Panc1 (cell line): ENCODE results near the gene ZSWIM3. TPM values are rescaled to one million over a fixed set of nuclear protein-coding genes. Genes with fewer than 3 reads are reported as not detected.

ENCODE experiments used
- ATAC-seq: fragments of 200-7000 bp; cut with Tn5 transposase; 2 replicates; pipeline ENCODE4 v1.9.1; 2020; ENCODE audit warnings: mild to moderate bottlenecking, moderate library complexity
- BruUV-seq: library from RNA; stranded (reverse); fragments of 400-500 nt; replicated peaks from 2 replicates; lab custom pipeline; 2021; lab: Mats Ljungman, UMichigan
- CTCF ChIA-PET: fragments of 300-600 bp; sonication (Branson Sonifier 250); formaldehyde crosslinking; loops from one replicate; lab custom pipeline; 2022; ENCODE audit warnings: antibody characterized with exemption; lab: Charles Lee
- POLR2A ChIA-PET: fragments of 300-600 bp; sonication (Branson Sonifier 250); formaldehyde crosslinking; loops from one replicate; lab custom pipeline; 2022; ENCODE audit warnings: antibody characterized with exemption; lab: Charles Lee
- DNase-seq: peaks from one replicate; pipeline ENCODE4 v3.0.0-alpha.2; 2010; ENCODE audit warnings: low read depth, low spot score
- H3K27ac ChIP-seq: 2 replicates; pipeline ENCODE4 v1.5.1; 2011; ENCODE audit warnings: mild to moderate bottlenecking, low read length, inconsistent platforms
- H3K27me3 ChIP-seq: fragments of 200-500 bp; sonication (Bioruptor generic); 2 replicates; pipeline ENCODE4 v1.6.0; 2014; ENCODE audit warnings: low read length, inconsistent platforms; ENCODE audit not compliant: control insufficient read depth, insufficient read depth
- H3K36me3 ChIP-seq: fragments of 200-500 bp; sonication (Bioruptor generic); 2 replicates; pipeline ENCODE4 v1.5.1; 2014; ENCODE audit warnings: inconsistent platforms, mild to moderate bottlenecking, low read length, moderate library complexity; ENCODE audit not compliant: control insufficient read depth, insufficient read depth
- H3K4me1 ChIP-seq: 2 replicates; pipeline ENCODE4 v1.5.1; 2011; ENCODE audit warnings: inconsistent platforms, mild to moderate bottlenecking, low read length, moderate library complexity; ENCODE audit not compliant: control insufficient read depth, insufficient read depth
- H3K4me3 ChIP-seq, 2 experiments: 2 replicates each; pipeline ENCODE4 v1.5.1; 2011 to 2012; ENCODE audit warnings: low read depth in 2 of 2, low read length in 2 of 2, mild to moderate bottlenecking in 2 of 2, inconsistent platforms in 1 of 2, moderate library complexity in 1 of 2
- H3K9me3 ChIP-seq: fragments of 200-500 bp; sonication (Bioruptor generic); 2 replicates; pipeline ENCODE4 v1.5.1; 2014; ENCODE audit warnings: low read depth, mild to moderate bottlenecking, inconsistent platforms, low read length, moderate library complexity; ENCODE audit not compliant: control insufficient read depth, insufficient read depth
- POLR2AphosphoS5 ChIP-seq: IDR thresholded peaks from 2 replicates; pipeline ENCODE4 v1.6.1; 2012; ENCODE audit warnings: mild to moderate bottlenecking, low read depth, low read length, moderate library complexity
- REST ChIP-seq, 2 experiments: IDR thresholded peaks; 2 replicates each; pipeline ENCODE4 v1.6.1; 2011 to 2012; ENCODE audit warnings: low read depth in 2 of 2, control low read depth in 1 of 2, low read length in 1 of 2, mild to moderate bottlenecking in 1 of 2, moderate library complexity in 1 of 2; ENCODE audit not compliant: insufficient read depth in 1 of 2
- SIN3A ChIP-seq: IDR thresholded peaks from 2 replicates; pipeline ENCODE4 v1.6.1; 2012; ENCODE audit warnings: low read depth, mild to moderate bottlenecking, low read length, moderate library complexity, borderline replicate concordance; ENCODE audit not compliant: insufficient read depth
- TCF7L2 ChIP-seq: IDR thresholded peaks from 2 replicates; pipeline ENCODE4 v1.6.1; 2011; ENCODE audit warnings: mild to moderate bottlenecking, low read depth, low read length, inconsistent platforms
- in situ Hi-C: cut with HindIII; loops from 2 replicates; pipeline ENCODE4 v1.10.0; 2016; ENCODE audit warnings: low sequenced_read_pairs, low pct_unique_long_range_greater_than_20kb
- intact Hi-C: fragments of 100-400 bp; cut with micrococcal nuclease; formaldehyde crosslinking; loops from one replicate; pipeline ENCODE4 v1.10.0; 2022; ENCODE audit not compliant: unreplicated experiment
- total RNA-seq: library from RNA; stranded (reverse); gene quantifications from one replicate; pipeline ENCODE4 v1.2.1, GENCODE V29; 2021; ENCODE audit not compliant: unreplicated experiment
- TF ChIP-seq, protein P1 (sequence below): fragments of 450-650 bp; IDR thresholded peaks from 2 replicates; pipeline ENCODE4 v1.5.1; 2017; ENCODE audit warnings: mild to moderate bottlenecking

The ZSWIM3 gene
- total RNA-seq, 1 experiment from 2014 or later: 3.6 TPM

DNA sequence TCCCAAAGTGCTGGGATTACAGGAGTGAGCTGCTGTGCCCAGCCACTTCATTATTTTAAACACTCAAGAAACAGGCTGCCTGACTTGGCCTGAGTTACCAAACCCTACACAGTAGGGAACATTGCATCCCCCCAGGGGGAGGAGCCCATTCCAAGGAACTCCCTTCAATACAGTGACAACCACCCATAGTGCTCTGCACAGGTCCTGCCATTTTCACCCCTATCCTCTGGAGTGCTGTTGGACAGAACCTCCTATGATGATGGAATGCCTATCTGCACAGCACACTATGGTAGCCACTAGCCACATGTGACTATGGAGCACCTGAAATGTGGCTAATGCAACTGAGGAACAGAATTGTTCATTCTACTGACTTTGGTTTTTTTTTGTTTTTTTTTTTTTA is 12.0 kb upstream of the ZSWIM3 start:
- TF ChIP-seq TCF7L2: no peak
- in situ Hi-C loops: no loop called here
- BruUV-seq: no TSS peak
- Histone ChIP-seq H3K27ac (no peak overlapping the region), H3K9me3 (no peaks in the 10 kb centered on the region), H3K36me3 (0 out of 2 replicates have a peak, but pooled peaks cover 2% of the 10 kb centered on the region), H3K27me3 (no peaks in the 10 kb centered on the region), H3K4me1 (peaks cover 5% of the 10 kb centered on the region), H3K4me3 (no peak overlapping the region)
- DNase-seq (no peak), ATAC-seq (no peak)
- intact Hi-C loops: no loop called here
- CTCF ChIA-PET: interaction anchor here (0.6 kb wide), 1 partner anchor 16 kb away, joined by 3 read pairs; no protein-coding TSS in a partner anchor
- POLR2A ChIA-PET: no interaction called here

DNA sequence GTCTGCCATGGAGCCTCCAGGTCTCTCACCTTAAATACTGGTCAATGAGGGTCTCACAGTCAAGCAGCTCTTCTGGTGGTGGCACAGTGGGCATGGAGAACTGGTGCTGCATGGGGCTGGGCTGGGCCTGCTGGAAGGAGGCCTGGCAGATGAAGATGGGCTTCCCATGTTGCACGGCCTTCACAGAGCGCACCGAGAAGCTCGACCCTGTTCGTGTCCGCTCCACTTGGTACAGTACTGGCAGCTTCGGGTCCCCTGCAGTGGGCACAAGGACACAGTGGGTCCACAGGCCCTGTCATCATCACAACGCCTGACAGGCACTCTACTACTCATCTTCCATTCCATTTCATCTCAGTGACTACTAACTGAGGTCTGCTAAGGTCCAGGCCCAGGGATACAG is 9.0 kb upstream of the ZSWIM3 start:
- Histone ChIP-seq H3K4me1 (no peaks in the 10 kb centered on the region; the same call in 1 of the 2 replicates), H3K4me3 (no peak overlapping the region), H3K27me3 (no peaks in the 10 kb centered on the region), H3K27ac (no peak overlapping the region), H3K36me3 (peaks cover 2% of the 10 kb centered on the region; the same call in 1 of the 2 replicates), H3K9me3 (no peaks in the 10 kb centered on the region)
- no TSS peak for BruUV-seq
- in situ Hi-C loops (no loop called here), intact Hi-C loops (no loop called here)
- no peak for ATAC-seq
- ChIA-PET POLR2A (no interaction called here), CTCF (interaction anchor here (0.6 kb wide), 1 partner anchor 24 kb away, joined by 5 read pairs; no protein-coding TSS in a partner anchor)
- TF ChIP-seq, protein P1, sequence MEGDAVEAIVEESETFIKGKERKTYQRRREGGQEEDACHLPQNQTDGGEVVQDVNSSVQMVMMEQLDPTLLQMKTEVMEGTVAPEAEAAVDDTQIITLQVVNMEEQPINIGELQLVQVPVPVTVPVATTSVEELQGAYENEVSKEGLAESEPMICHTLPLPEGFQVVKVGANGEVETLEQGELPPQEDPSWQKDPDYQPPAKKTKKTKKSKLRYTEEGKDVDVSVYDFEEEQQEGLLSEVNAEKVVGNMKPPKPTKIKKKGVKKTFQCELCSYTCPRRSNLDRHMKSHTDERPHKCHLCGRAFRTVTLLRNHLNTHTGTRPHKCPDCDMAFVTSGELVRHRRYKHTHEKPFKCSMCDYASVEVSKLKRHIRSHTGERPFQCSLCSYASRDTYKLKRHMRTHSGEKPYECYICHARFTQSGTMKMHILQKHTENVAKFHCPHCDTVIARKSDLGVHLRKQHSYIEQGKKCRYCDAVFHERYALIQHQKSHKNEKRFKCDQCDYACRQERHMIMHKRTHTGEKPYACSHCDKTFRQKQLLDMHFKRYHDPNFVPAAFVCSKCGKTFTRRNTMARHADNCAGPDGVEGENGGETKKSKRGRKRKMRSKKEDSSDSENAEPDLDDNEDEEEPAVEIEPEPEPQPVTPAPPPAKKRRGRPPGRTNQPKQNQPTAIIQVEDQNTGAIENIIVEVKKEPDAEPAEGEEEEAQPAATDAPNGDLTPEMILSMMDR: no peak
- TF ChIP-seq TCF7L2 (no peak), REST (IDR thresholded peaks at IDR 0.05; ENCODE audit: insufficient read depth in 1 of 2, low read depth in 2 of 2, low read length in 1 of 2) (no peak), SIN3A (no peak), POLR2AphosphoS5 (no peak)
- no peak for DNase-seq

GRCh38 chr20:45848969-45849582 is 8.3 kb upstream of the ZSWIM3 start:
- Histone ChIP-seq H3K4me1 (no peaks in the 10 kb centered on the region; the same call in 1 of the 2 replicates), H3K9me3 (no peaks in the 10 kb centered on the region), H3K27me3 (no peaks in the 10 kb centered on the region), H3K36me3 (peaks cover 2% of the 10 kb centered on the region; the same call in 1 of the 2 replicates), H3K27ac (no peak overlapping the region), H3K4me3 (no peak overlapping the region)
- intact Hi-C loops: no loop called here
- ATAC-seq: peak; percentile 45; the same call in 1 of the 2 replicates
- in situ Hi-C loops: no loop called here
- no peak for DNase-seq
- POLR2A ChIA-PET: no interaction called here
- no TSS peak for BruUV-seq
- peak; percentile 45; the same call in 1 of the 2 replicates for TF ChIP-seq POLR2AphosphoS5
- no peak for TF ChIP-seq TCF7L2
- CTCF ChIA-PET: no interaction called here
